Measurements from ENCODE around the gene ZSCAN5B. TPM values are rescaled to one million over a fixed set of nuclear protein-coding genes. Genes with fewer than 3 reads are reported as not detected.
"Not testable (repeated sequence)": the region's sequence is repeated elsewhere in the genome, so short reads cannot be mapped to it uniquely, and the experiment has no call there.

The ZSCAN5B gene
- total and polyA plus RNA-seq, 2 donors (not counting 1 experiment from before 2014, with no cell fraction given): not detected

GRCh38 chr19:56150358-56150757 is 47.2 kb downstream of the ZSCAN5B start:
- WGBS (ENCODE audit: insufficient coverage): 97% methylated on average over 6 of the region's 11 CpGs
- Mint-ChIP-seq H3K4me3 (no peak overlapping the region), H3K9me3 (ENCODE audit: insufficient read depth) (no peaks in the 10 kb centered on the region), H3K27ac (no peak overlapping the region), H3K27me3 (no peaks in the 10 kb centered on the region), H3K4me1 (no peaks in the 10 kb centered on the region)
- peaks cover 30% of the 10 kb centered on the region for H3K79me2 ChIP-seq (ENCODE audit: control insufficient read depth, insufficient read depth, low read length)
- H3K36me3 ChIP-seq (replicated peaks in 1 of 2; ENCODE audit: control extremely low read depth in 1 of 2, control insufficient read depth in 1 of 2, extremely low read depth in 1 of 2, insufficient read depth in 2 of 2, low read length in 1 of 2): peaks cover 0 to 25% of the 10 kb centered on the region in 2 experiments
- ChIA-PET POLR2A (no interaction called here), CTCF (no interaction called here)
- H3K9ac ChIP-seq (ENCODE audit: low read length): no peak overlapping the region
- intact Hi-C loops (cut with micrococcal nuclease): no loop called here
- H3K27ac ChIP-seq (ENCODE audit: low read length in 2 of 2): no peak overlapping the region
- no peak for TF ChIP-seq EZH2 (IDR thresholded peaks at IDR 0.05; ENCODE audit: borderline replicate concordance, insufficient read depth, low read depth, low read length, poor library complexity, severe bottlenecking)
- no peaks in the 10 kb centered on the region for H3K27me3 ChIP-seq (replicated peaks in 1 of 4; ENCODE audit: control extremely low read depth in 1 of 4, control insufficient read depth in 3 of 4, insufficient read depth in 4 of 4, low read length in 3 of 4)
- no peak for ATAC-seq (ENCODE audit: low read depth)
- H3K4me2 ChIP-seq (replicated peaks; ENCODE audit: low read depth, low read length, poor library complexity, severe bottlenecking): no peak overlapping the region
- no peak overlapping the region for H3K4me3 ChIP-seq (ENCODE audit: control extremely low read depth in 1 of 5, extremely low read depth in 1 of 5, insufficient read depth in 1 of 5, low read depth in 2 of 5, low read length in 4 of 5)
- no peaks in the 10 kb centered on the region for H3K4me1 ChIP-seq (ENCODE audit: control insufficient read depth in 2 of 2, insufficient read depth in 2 of 2, low read length in 2 of 2)
- peaks cover 23% of the 10 kb centered on the region for H4K20me1 ChIP-seq (ENCODE audit: control insufficient read depth, insufficient read depth, low read length, poor library complexity, severe bottlenecking)
- DNase-seq: no peak
- H3K9me3 ChIP-seq (ENCODE audit: control extremely low read depth in 1 of 3, control insufficient read depth in 2 of 3, insufficient read depth in 1 of 3, low read length in 2 of 3): no peaks in the 10 kb centered on the region
- no peak overlapping the region for H2AFZ ChIP-seq (ENCODE audit: insufficient read depth, low read depth, low read length, poor library complexity, severe bottlenecking)

GRCh38 chr19:56149656-56150038 is 47.9 kb downstream of the ZSCAN5B start:
- ChIA-PET POLR2A (no interaction called here), CTCF (no interaction called here)
- intact Hi-C loops (cut with micrococcal nuclease): loop anchor here (10.0 kb wide), 1 partner anchor 525 kb away; the partner anchor contains the start of gene ZNF784
- Histone ChIP-seq H3K4me1 (ENCODE audit: control insufficient read depth in 2 of 2, insufficient read depth in 2 of 2, low read length in 2 of 2) (no peaks in the 10 kb centered on the region), H3K9ac (ENCODE audit: low read length) (no peak overlapping the region), H3K9me3 (ENCODE audit: control extremely low read depth in 1 of 3, control insufficient read depth in 2 of 3, insufficient read depth in 1 of 3, low read length in 2 of 3) (no peaks in the 10 kb centered on the region), H3K36me3 (replicated peaks in 1 of 2; ENCODE audit: control extremely low read depth in 1 of 2, control insufficient read depth in 1 of 2, extremely low read depth in 1 of 2, insufficient read depth in 2 of 2, low read length in 1 of 2) (peaks cover 0 to 20% of the 10 kb centered on the region in 2 experiments), H3K79me2 (ENCODE audit: control insufficient read depth, insufficient read depth, low read length) (peaks cover 36% of the 10 kb centered on the region), H3K27me3 (replicated peaks in 1 of 4; ENCODE audit: control extremely low read depth in 1 of 4, control insufficient read depth in 3 of 4, insufficient read depth in 4 of 4, low read length in 3 of 4) (no peaks in the 10 kb centered on the region), H3K4me3 (ENCODE audit: control extremely low read depth in 1 of 5, extremely low read depth in 1 of 5, insufficient read depth in 1 of 5, low read depth in 2 of 5, low read length in 4 of 5) (no peak overlapping the region), H2AFZ (ENCODE audit: insufficient read depth, low read depth, low read length, poor library complexity, severe bottlenecking) (no peak overlapping the region), H3K27ac (ENCODE audit: low read length in 2 of 2) (no peak overlapping the region), H3K4me2 (replicated peaks; ENCODE audit: low read depth, low read length, poor library complexity, severe bottlenecking) (no peak overlapping the region), H4K20me1 (ENCODE audit: control insufficient read depth, insufficient read depth, low read length, poor library complexity, severe bottlenecking) (peaks cover 23% of the 10 kb centered on the region)
- 100% methylated on average over 1 of the region's 5 CpGs for WGBS (ENCODE audit: insufficient coverage)
- DNase-seq: no peak
- H3K9me3 Mint-ChIP-seq (ENCODE audit: insufficient read depth): no peaks in the 10 kb centered on the region
- no peak overlapping the region for H3K4me3 Mint-ChIP-seq
- H3K4me1 Mint-ChIP-seq: no peaks in the 10 kb centered on the region
- no peak for ATAC-seq (ENCODE audit: low read depth)
- H3K27ac Mint-ChIP-seq: no peak overlapping the region
- no peaks in the 10 kb centered on the region for H3K27me3 Mint-ChIP-seq
- TF ChIP-seq CTCF (IDR thresholded peaks at IDR 0.05): no peak
- no peak for TF ChIP-seq EZH2 (IDR thresholded peaks at IDR 0.05; ENCODE audit: borderline replicate concordance, insufficient read depth, low read depth, low read length, poor library complexity, severe bottlenecking)

GRCh38 chr19:56148955-56149655 is 48.5 kb downstream of the ZSCAN5B start:
- Histone ChIP-seq H3K36me3 (replicated peaks in 1 of 2; ENCODE audit: control extremely low read depth in 1 of 2, control insufficient read depth in 1 of 2, extremely low read depth in 1 of 2, insufficient read depth in 2 of 2, low read length in 1 of 2) (peaks cover 0 to 18% of the 10 kb centered on the region in 2 experiments), H3K79me2 (ENCODE audit: control insufficient read depth, insufficient read depth, low read length) (peaks cover 42% of the 10 kb centered on the region), H4K20me1 (ENCODE audit: control insufficient read depth, insufficient read depth, low read length, poor library complexity, severe bottlenecking) (peaks cover 23% of the 10 kb centered on the region)
- WGBS (ENCODE audit: insufficient coverage): 94% methylated on average over 7 of the region's 12 CpGs
- POLR2A ChIA-PET; H2AFZ ChIP-seq (ENCODE audit: insufficient read depth, low read depth, low read length, poor library complexity, severe bottlenecking); ATAC-seq (ENCODE audit: low read depth); H3K4me3 Mint-ChIP-seq; H3K4me1 ChIP-seq (ENCODE audit: control insufficient read depth in 2 of 2, insufficient read depth in 2 of 2, low read length in 2 of 2); H3K4me1 Mint-ChIP-seq; DNase-seq; H3K9me3 ChIP-seq (ENCODE audit: control extremely low read depth in 1 of 3, control insufficient read depth in 2 of 3, insufficient read depth in 1 of 3, low read length in 2 of 3); H3K4me2 ChIP-seq (replicated peaks; ENCODE audit: low read depth, low read length, poor library complexity, severe bottlenecking); CTCF ChIA-PET; H3K27ac Mint-ChIP-seq; H3K9ac ChIP-seq (ENCODE audit: low read length); H3K27me3 Mint-ChIP-seq; H3K27ac ChIP-seq (ENCODE audit: low read length in 2 of 2); H3K27me3 ChIP-seq (replicated peaks in 1 of 4; ENCODE audit: control extremely low read depth in 1 of 4, control insufficient read depth in 3 of 4, insufficient read depth in 4 of 4, low read length in 3 of 4); H3K9me3 Mint-ChIP-seq (ENCODE audit: insufficient read depth); H3K4me3 ChIP-seq (ENCODE audit: control extremely low read depth in 1 of 5, extremely low read depth in 1 of 5, insufficient read depth in 1 of 5, low read depth in 2 of 5, low read length in 4 of 5): not testable (repeated sequence)
- intact Hi-C loops (cut with micrococcal nuclease): loop anchor here (10.0 kb wide), 1 partner anchor 524 kb away; the partner anchor contains the start of gene ZNF784

Data from B cell (primary cell).